ENCODE data around the gene ROBO2. TPM values are rescaled to one million over a fixed set of nuclear protein-coding genes. Genes with fewer than 3 reads are reported as not detected.

The ROBO2 gene
- total and polyA plus RNA-seq, 10 of the 15 experiments (the other 5 are each of a cell fraction or from before 2014, with no cell fraction given) = 0.22 to 2.5 (median 0.81) TPM

GRCh38 chr3:77066829-77067228 is 26.9 kb downstream of the ROBO2 start (continued):
- no peak for TF ChIP-seq ATF2 (IDR thresholded peaks at IDR 0.05; ENCODE audit: low read length)
- TF ChIP-seq HDAC2 (IDR thresholded peaks at IDR 0.05) = no peak

GRCh38 chr3:77068808-77069207 is 28.9 kb downstream of the ROBO2 start:
- no peaks in the 10 kb centered on the region; the same call in 2 of the 3 replicates for H3K9me3 ChIP-seq (replicated peaks; ENCODE audit: control insufficient read depth, insufficient read depth, low read length)
- H2AFZ ChIP-seq (ENCODE audit: control insufficient read depth, low read depth, low read length) = no peak overlapping the region
- H3K27me3 ChIP-seq (replicated peaks in 1 of 2; ENCODE audit: control insufficient read depth in 2 of 2, insufficient read depth in 2 of 2, low read length in 1 of 2) = no peaks in the 10 kb centered on the region
- intact Hi-C loops (cut with micrococcal nuclease; ENCODE audit: unreplicated experiment) = no loop called here
- H3K4me2 ChIP-seq (ENCODE audit: control insufficient read depth, insufficient read depth) = no peak overlapping the region
- ChIA-PET SMC1A (ENCODE audit: uncharacterized antibody, unreplicated experiment) (no interaction called here), POLR2A (no interaction called here), CTCF (no interaction called here), RAD21 (ENCODE audit: unreplicated experiment) (no interaction called here)
- H3K4me3 ChIP-seq = no peak overlapping the region
- no peaks in the 10 kb centered on the region for H3K36me3 ChIP-seq (ENCODE audit: control insufficient read depth in 2 of 2, insufficient read depth in 2 of 2, low read length in 1 of 2)
- in situ Hi-C loops (cut with MboI) = no loop called here
- 13% methylated on average over 7 of the region's 7 CpGs for WGBS (ENCODE audit: insufficient coverage, insufficient replicate concordance, low lambda C conversion rate, missing lambda C conversion rate)
- H3K9ac ChIP-seq (ENCODE audit: control insufficient read depth, insufficient read depth, low read length) = no peak overlapping the region
- FAIRE-seq (no peak), ATAC-seq (no peak), DNase-seq (ENCODE audit: low read depth, low spot score) (no peak)
- no peaks in the 10 kb centered on the region for H4K20me1 ChIP-seq (ENCODE audit: control insufficient read depth, insufficient read depth)
- H3K27ac ChIP-seq (ENCODE audit: control insufficient read depth, insufficient read depth) = no peak overlapping the region
- no peak for TF ChIP-seq RFX5 (IDR thresholded peaks at IDR 0.05; ENCODE audit: low read depth, low read length)
- TF ChIP-seq NR2F1 (conservative IDR thresholded peaks at IDR 0.05) = no peak
- TF ChIP-seq JUND (IDR thresholded peaks at IDR 0.05; ENCODE audit: low read depth, low read length) = no peak
- TF ChIP-seq ZBED1 (IDR thresholded peaks at IDR 0.05; ENCODE audit: borderline replicate concordance) = no peak
- no peak for TF ChIP-seq E4F1 (IDR thresholded peaks at IDR 0.05; ENCODE audit: borderline replicate concordance, partially characterized antibody)
- no peak for TF ChIP-seq SIX5 (IDR thresholded peaks at IDR 0.05; ENCODE audit: low read depth, low read length, severe bottlenecking)
- H3K4me1 ChIP-seq (ENCODE audit: control insufficient read depth, insufficient read depth, low read length) = no peaks in the 10 kb centered on the region
- no peaks in the 10 kb centered on the region for H3K79me2 ChIP-seq (ENCODE audit: control insufficient read depth, insufficient read depth, low read length)
- BruUV-seq (replicated peaks) = no TSS peak

All from GM12878 (cell line).